ENCODE results near the gene TUBGCP4.

TUBGCP4 gene

DNA sequence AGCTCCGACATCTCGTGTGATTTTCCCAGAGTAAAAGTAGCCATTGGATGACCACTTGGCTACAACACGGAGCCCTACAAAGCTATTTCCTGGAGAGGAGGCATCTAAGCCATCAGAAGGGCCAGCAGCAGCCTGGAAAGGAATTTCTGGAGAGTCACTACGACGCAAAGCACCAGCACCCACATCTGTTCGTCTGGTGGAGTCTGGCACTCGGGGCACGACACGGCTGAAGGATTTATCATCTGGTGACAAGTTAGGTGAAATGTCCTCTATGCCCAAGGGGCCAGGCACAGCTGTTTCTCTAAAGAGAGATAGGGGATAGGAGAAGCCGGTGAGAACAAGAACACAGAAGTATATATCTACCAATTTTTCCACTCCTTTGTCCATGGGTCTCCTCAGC, 49.5 kb downstream of the TUBGCP4 start:
- ATAC-seq (ENCODE audit: low read depth) = no peak
- peaks cover 5% of the 10 kb centered on the region for H3K4me1 Mint-ChIP-seq
- no peak overlapping the region for H3K27ac Mint-ChIP-seq
- no peaks in the 10 kb centered on the region for H3K27me3 Mint-ChIP-seq
- H3K9me3 Mint-ChIP-seq = no peaks in the 10 kb centered on the region
- H3K36me3 Mint-ChIP-seq = peaks cover 34% of the 10 kb centered on the region
- H3K4me3 Mint-ChIP-seq = no peak overlapping the region
- DNase-seq (ENCODE audit: low spot score in 2 of 2) = no peak

DNA sequence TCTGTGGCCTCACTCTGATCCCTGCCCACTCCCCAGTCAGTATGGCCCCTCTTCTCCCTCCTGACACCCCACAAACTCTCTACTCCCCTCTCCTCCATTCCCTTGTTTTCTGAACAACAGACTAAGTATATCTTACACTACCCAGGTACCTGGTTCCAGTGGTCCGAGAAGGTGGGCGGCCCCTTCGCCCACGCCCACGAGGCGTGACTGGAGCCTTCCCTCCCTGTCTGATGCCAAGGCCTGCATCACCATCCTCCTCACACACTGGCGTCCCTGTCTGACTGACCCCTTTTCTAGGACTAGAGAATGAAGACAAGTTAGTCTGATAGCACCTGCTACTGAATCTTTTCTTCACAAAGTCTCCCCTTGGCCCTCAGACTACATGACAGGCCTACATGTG, 50.0 kb downstream of the TUBGCP4 start:
- Mint-ChIP-seq H3K4me1 (peaks cover 5% of the 10 kb centered on the region), H3K27me3 (no peaks in the 10 kb centered on the region), H3K4me3 (no peak overlapping the region), H3K27ac (peak overlapping the region; percentile 12), H3K36me3 (peaks cover 32% of the 10 kb centered on the region), H3K9me3 (no peaks in the 10 kb centered on the region)
- DNase-seq (ENCODE audit: low spot score in 2 of 2) (no peak), ATAC-seq (ENCODE audit: low read depth) (no peak)

DNA sequence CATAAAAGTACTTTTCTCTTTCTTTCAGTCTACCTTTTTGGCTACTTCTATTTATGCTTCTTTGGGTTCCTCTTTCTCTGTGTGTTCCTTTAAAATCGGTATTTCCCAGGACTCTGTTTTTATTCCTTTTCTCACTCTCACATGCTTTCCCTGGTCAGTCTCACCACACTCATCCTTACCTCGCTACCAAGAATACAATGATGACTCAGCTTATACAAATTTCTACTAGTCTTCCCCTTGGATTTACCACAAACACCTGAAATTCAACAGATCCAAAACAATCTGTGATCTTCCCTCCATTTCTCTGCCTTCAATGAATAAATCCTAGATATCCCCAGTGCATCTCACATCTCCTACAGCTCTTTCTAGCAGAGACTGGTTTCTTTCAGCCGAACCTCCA, 52.9 kb downstream of the TUBGCP4 start:
- no peaks in the 10 kb centered on the region for H3K27me3 Mint-ChIP-seq
- no peaks in the 10 kb centered on the region for H3K9me3 Mint-ChIP-seq
- peak overlapping the region; percentile 4 for H3K27ac Mint-ChIP-seq
- ATAC-seq (ENCODE audit: low read depth) = no peak
- H3K4me1 Mint-ChIP-seq = peaks cover 5% of the 10 kb centered on the region
- peaks cover 37% of the 10 kb centered on the region for H3K36me3 Mint-ChIP-seq
- no peak overlapping the region for H3K4me3 Mint-ChIP-seq
- no peak for DNase-seq (ENCODE audit: low spot score in 2 of 2)

DNA sequence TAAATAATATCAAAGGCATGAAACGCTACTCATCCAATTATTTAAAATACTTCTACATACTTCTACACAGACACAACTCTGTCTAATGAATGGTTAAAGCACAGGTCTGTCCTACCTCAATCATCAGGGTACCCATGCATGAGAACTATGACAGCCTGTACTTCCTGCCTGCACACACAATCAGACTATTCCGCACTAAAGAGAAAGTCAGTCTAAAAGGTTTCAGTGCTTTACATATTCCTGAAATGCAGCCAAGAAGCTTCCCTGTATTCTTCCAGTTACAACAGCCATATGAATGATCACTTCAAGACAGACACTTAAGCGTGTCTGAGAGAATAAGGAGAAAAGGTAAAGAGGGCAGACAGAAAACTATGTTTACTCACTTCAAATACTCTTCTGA, 58.8 kb downstream of the TUBGCP4 start:
- H3K27me3 Mint-ChIP-seq = no peaks in the 10 kb centered on the region
- H3K4me1 Mint-ChIP-seq = peaks cover 5% of the 10 kb centered on the region
- no peak overlapping the region for H3K4me3 Mint-ChIP-seq
- peak overlapping the region; percentile 62 for H3K27ac Mint-ChIP-seq
- no peak for DNase-seq (ENCODE audit: low spot score in 2 of 2)
- H3K36me3 Mint-ChIP-seq = peaks cover 36% of the 10 kb centered on the region
- no peaks in the 10 kb centered on the region for H3K9me3 Mint-ChIP-seq
- ATAC-seq (ENCODE audit: low read depth) = no peak

DNA sequence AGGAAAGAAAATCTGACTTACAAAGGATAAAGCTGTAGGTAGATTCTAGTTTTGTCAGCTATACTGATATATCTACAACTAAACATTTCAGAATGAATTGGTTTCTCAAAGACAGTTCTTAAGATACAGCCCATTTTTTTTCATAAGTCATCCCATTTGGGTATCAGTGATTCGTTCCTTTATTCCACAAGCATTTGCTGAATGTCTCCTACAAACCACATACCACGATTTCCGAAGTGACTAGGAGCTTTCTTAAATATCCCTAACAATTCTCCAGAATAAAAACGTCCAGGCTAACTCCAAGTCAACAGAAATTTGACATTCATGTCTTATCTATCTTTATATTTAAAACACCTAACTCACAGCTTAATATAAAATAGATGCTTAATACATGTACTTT, 62.3 kb downstream of the TUBGCP4 start:
- ATAC-seq (ENCODE audit: low read depth) (no peak), DNase-seq (ENCODE audit: low spot score in 2 of 2) (no peak)
- Mint-ChIP-seq H3K4me3 (no peak overlapping the region), H3K36me3 (peaks cover 30% of the 10 kb centered on the region), H3K4me1 (peaks cover 5% of the 10 kb centered on the region), H3K27ac (no peak overlapping the region), H3K9me3 (no peaks in the 10 kb centered on the region), H3K27me3 (no peaks in the 10 kb centered on the region)

DNA sequence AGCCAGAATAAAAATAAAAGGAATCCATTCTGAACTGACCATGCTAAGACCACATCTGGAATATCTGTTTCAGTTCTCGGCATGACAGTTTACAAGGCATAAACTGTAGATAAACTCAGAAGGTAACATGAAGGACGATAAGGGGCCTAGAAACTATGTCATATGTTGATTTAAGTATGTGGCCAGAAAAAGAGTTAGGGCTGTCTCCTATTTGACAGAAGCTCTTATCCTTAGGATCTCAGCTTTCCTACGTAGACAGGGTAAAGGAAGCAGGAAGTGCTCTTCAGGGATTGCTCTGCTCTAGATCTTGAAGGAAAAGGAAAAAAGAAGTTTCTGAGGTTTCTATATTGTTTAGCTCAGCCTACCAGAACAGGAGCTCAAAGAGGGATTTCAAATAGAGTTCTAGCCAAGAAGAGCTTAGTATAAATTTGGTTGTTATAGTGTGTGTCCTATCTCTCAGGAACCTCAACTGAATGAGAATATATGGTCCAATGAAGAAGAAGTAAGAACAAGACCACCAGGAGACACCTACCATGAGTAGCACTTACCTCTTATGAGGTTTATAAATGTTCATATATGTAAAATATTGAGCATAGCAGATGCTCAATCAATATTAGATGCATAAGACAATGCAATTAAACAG, 62.9 kb downstream of the TUBGCP4 start:
- no peak overlapping the region for H3K4me3 Mint-ChIP-seq
- peaks cover 29% of the 10 kb centered on the region for H3K36me3 Mint-ChIP-seq
- DNase-seq (ENCODE audit: low spot score in 2 of 2) (no peak), ATAC-seq (ENCODE audit: low read depth) (no peak)
- H3K27ac Mint-ChIP-seq = no peak overlapping the region
- no peaks in the 10 kb centered on the region for H3K9me3 Mint-ChIP-seq
- H3K27me3 Mint-ChIP-seq = no peaks in the 10 kb centered on the region
- peaks cover 5% of the 10 kb centered on the region for H3K4me1 Mint-ChIP-seq

DNA sequence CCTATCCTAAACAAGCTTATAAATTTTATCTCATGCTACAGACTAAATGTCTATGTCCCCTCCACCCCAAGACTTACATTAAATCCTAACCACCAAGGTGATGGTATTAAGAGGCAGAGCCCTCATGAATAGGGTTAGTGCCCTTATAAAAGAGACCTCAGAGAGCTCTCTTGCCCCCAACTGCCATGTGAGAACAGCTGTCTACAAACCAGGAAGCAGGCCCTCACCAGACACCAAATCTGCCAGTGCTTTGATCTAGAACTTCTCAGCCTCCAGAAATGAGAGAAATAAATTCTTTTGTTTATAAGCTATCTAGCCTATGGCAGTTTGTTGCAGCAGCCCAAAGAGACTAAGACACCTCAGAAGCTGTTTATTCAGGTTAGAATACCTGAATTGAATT, 63.5 kb downstream of the TUBGCP4 start:
- H3K4me3 Mint-ChIP-seq = no peak overlapping the region
- H3K27ac Mint-ChIP-seq = no peak overlapping the region
- H3K27me3 Mint-ChIP-seq = no peaks in the 10 kb centered on the region
- H3K9me3 Mint-ChIP-seq = no peaks in the 10 kb centered on the region
- peaks cover 28% of the 10 kb centered on the region for H3K36me3 Mint-ChIP-seq
- no peak for DNase-seq (ENCODE audit: low spot score in 2 of 2)
- H3K4me1 Mint-ChIP-seq = peaks cover 5% of the 10 kb centered on the region
- ATAC-seq (ENCODE audit: low read depth) = no peak

DNA sequence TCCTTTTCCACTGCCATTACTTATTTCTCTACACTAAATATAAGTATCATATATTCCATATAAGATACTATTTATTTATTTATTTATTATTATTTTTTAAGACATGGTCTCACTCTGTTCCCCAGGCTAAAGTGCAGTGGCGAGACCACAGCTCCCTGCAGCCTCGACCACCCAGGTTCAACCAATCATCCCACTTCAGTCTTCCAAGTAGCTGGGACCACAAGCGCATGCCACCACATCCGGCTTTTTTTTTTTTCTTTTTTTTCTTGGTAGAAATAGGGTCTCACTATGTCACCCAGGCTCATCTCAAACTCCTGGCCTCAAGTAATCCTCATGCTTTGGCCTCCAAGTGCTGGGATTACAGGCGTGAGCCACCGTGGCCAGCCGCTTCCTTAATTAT, 65.5 kb downstream of the TUBGCP4 start:
- H3K9me3 Mint-ChIP-seq = no peaks in the 10 kb centered on the region
- ATAC-seq (ENCODE audit: low read depth) = no peak
- no peak for DNase-seq (ENCODE audit: low spot score in 2 of 2)
- H3K36me3 Mint-ChIP-seq = peaks cover 29% of the 10 kb centered on the region
- no peaks in the 10 kb centered on the region for H3K27me3 Mint-ChIP-seq
- no peak overlapping the region for H3K27ac Mint-ChIP-seq
- no peak overlapping the region for H3K4me3 Mint-ChIP-seq
- no peaks in the 10 kb centered on the region for H3K4me1 Mint-ChIP-seq

DNA sequence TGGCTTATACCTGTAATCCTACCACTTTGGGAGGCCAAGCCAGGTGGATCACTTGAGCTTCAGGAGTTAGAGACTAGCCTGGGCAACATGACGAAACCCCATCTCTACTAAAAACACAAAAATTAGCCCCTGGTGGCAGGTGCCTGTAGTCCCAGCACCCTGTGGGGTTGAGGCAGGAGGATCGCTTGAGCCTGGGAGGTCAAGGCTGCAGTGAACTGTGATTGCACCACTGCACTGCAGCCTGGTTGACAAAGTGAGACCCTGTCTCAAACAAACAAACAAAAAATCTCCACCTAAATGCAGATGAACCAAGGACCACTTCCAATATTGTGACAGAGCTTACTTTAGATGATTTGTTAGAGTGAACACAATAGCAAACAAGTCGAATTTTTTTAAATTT, 68.4 kb downstream of the TUBGCP4 start:
- ATAC-seq (ENCODE audit: low read depth) = no peak
- Mint-ChIP-seq H3K36me3 (peaks cover 13% of the 10 kb centered on the region), H3K4me1 (no peaks in the 10 kb centered on the region), H3K27me3 (no peaks in the 10 kb centered on the region), H3K27ac (peak overlapping the region; percentile 26), H3K4me3 (no peak overlapping the region), H3K9me3 (no peaks in the 10 kb centered on the region)
- DNase-seq (ENCODE audit: low spot score in 2 of 2) = no peak

DNA sequence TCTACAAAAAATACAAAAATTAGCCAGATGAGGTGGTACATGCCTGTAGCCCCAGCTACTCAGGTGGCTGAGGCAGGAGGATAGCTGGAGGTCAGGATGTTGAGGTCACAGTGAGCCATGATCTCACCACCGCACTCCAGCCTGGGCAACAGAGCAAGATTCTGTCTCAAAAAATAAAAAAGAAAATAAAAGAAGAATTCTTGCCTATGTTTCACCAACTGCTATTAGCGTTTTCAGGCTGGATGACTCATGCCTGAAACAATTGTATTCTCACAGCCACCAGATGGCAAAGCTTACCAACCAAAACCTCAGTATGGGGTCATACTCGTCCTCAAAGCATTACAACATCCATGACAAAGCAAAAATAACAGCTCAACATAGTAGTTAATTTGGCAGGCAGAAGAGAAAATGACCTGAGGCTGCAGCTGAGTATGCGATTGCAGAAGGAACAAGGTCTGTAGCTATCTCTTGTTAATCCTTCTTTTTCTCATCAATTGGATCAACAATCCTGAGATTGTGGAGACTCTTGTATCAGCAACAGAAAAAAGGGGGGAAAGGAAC, 69.9 kb downstream of the TUBGCP4 start:
- DNase-seq (ENCODE audit: low spot score in 2 of 2) (no peak), ATAC-seq (ENCODE audit: low read depth) (no peak)
- no peaks in the 10 kb centered on the region for H3K9me3 Mint-ChIP-seq
- no peaks in the 10 kb centered on the region for H3K27me3 Mint-ChIP-seq
- no peaks in the 10 kb centered on the region for H3K4me1 Mint-ChIP-seq
- no peak overlapping the region for H3K4me3 Mint-ChIP-seq
- H3K36me3 Mint-ChIP-seq = peaks cover 22% of the 10 kb centered on the region
- peak overlapping the region; percentile 31 for H3K27ac Mint-ChIP-seq

DNA sequence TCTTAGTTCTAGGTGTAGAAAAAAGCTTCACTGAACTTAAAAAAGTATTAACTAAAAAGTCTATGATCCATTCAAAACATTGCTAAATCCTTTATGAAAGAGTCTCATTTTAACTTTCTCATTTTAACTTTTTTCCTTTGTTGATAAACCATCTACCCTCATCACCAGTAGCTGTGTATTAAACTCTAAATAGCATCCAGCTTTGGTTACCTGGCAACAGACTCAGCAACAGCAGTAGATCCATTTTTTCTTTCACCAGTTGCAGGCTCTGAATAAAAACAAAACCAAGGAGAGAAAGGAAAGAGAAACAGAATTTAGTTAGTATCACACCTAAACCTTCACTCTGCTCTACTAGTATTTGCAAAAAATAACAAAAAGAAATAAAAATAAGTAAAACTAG, 70.4 kb downstream of the TUBGCP4 start:
- H3K27me3 Mint-ChIP-seq = no peaks in the 10 kb centered on the region
- H3K4me1 Mint-ChIP-seq = no peaks in the 10 kb centered on the region
- ATAC-seq (ENCODE audit: low read depth) = no peak
- no peaks in the 10 kb centered on the region for H3K9me3 Mint-ChIP-seq
- H3K36me3 Mint-ChIP-seq = peaks cover 22% of the 10 kb centered on the region
- peak overlapping the region; percentile 31 for H3K27ac Mint-ChIP-seq
- no peak overlapping the region for H3K4me3 Mint-ChIP-seq
- no peak for DNase-seq (ENCODE audit: low spot score in 2 of 2)

DNA sequence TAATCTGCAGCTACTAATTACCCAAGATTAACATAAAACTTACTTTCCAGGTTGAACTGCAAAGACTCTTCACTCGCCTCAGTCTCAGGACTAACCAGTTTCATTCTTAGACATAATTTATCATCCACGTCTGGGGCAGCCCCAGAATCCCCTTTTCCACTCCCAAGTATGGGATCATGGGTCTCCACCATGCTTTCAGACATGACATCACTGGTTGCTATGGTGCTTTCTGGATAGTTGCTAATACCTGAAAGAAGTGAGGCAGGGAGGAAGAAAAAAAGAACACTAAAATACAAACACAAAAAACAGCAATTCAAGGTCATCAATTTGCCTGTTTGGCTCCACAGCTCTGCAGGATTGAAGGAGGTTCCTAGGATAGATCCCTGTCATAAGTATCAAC, 75.4 kb downstream of the TUBGCP4 start:
- H3K27ac Mint-ChIP-seq = peak overlapping the region; percentile 51
- ATAC-seq (ENCODE audit: low read depth) = no peak

DNA sequence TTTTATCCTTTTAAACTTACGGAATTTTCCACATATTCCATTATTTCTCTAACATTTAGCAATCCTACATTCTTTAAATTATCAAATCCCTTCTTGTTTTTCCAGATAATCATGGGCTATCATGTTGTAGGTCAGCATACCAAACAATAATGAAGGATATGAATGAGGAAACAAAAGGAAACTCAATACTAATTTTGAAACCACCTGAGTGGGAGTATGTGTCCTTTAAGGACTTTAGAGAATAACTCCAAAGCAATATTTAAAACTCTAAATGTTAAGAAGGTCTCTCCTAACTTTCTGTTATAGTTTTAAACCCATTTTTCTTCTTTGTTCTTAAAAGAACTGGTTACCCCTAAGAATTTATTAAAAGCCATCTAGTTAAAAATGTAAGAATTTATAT, 79.1 kb downstream of the TUBGCP4 start:
- H3K4me1 Mint-ChIP-seq = no peaks in the 10 kb centered on the region
- H3K27me3 Mint-ChIP-seq = no peaks in the 10 kb centered on the region
- no peak overlapping the region for H3K4me3 Mint-ChIP-seq
- no peaks in the 10 kb centered on the region for H3K9me3 Mint-ChIP-seq
- peaks cover 19% of the 10 kb centered on the region for H3K36me3 Mint-ChIP-seq
- no peak for ATAC-seq (ENCODE audit: low read depth)
- DNase-seq (ENCODE audit: low spot score in 2 of 2) = no peak
- H3K27ac Mint-ChIP-seq = no peak overlapping the region

More for the DNA sequence above, 75.4 kb downstream of the TUBGCP4 start:
- no peaks in the 10 kb centered on the region for H3K4me1 Mint-ChIP-seq
- no peaks in the 10 kb centered on the region for H3K9me3 Mint-ChIP-seq
- no peaks in the 10 kb centered on the region for H3K27me3 Mint-ChIP-seq
- no peak for DNase-seq (ENCODE audit: low spot score in 2 of 2)
- no peak overlapping the region for H3K4me3 Mint-ChIP-seq
- peaks cover 20% of the 10 kb centered on the region for H3K36me3 Mint-ChIP-seq
